B cell (primary cell): ENCODE data around the gene AGAP1. TPM values are rescaled to one million over a fixed set of nuclear protein-coding genes. Genes with fewer than 3 reads are reported as not detected.

Experiments
- ATAC-seq: fragments of 200-7000 bp; cut with Tn5 transposase; one replicate; pipeline ENCODE4 v1.10.0; 2021; ENCODE audit warnings: low read depth, mild to moderate bottlenecking, moderate number of reproducible peaks, moderate library complexity
- CTCF ChIA-PET: fragments of 350-600 bp; sonication (Branson Sonifier 250); formaldehyde crosslinking; loops from one replicate; lab custom pipeline; 2021; ENCODE audit warnings: antibody characterized with exemption, inconsistent platforms; lab: Charles Lee
- POLR2A ChIA-PET: fragments of 350-600 bp; sonication (Branson Sonifier 250); formaldehyde crosslinking; loops from one replicate; lab custom pipeline; 2021; ENCODE audit warnings: antibody characterized with exemption; lab: Charles Lee
- DNase-seq: peaks from one replicate; pipeline ENCODE4 v3.0.0; 2013
- H2AFZ ChIP-seq: 2 replicates; pipeline ENCODE4 v1.6.1; 2012; ENCODE audit warnings: mild to moderate bottlenecking, low read depth, low read length; ENCODE audit not compliant: insufficient read depth, poor library complexity, severe bottlenecking
- H3K27ac ChIP-seq, 2 donors: 1 replicate in 1 of 2; 2 replicates in 1 of 2; pipeline ENCODE4 v1.5.1; 2012 to 2013; ENCODE audit warnings: low read length in 2 of 2, mild to moderate bottlenecking in 2 of 2, moderate library complexity in 1 of 2
- H3K27me3 ChIP-seq, 4 experiments: fragments of 200-600 bp in 1 of 4; sonication (generic) in 1 of 4; replicated peaks in 1 of 4; 1 replicate in 2 of 4; 2 replicates in 2 of 4; pipeline versions ENCODE4 v1.6.1 to v1.7.0; 2013 to 2016; ENCODE audit warnings: low read length in 3 of 4, mild to moderate bottlenecking in 2 of 4, mixed read lengths in 1 of 4, moderate library complexity in 1 of 4; ENCODE audit not compliant: insufficient read depth in 4 of 4, control insufficient read depth in 3 of 4; ENCODE audit errors: control extremely low read depth in 1 of 4
- H3K36me3 ChIP-seq, 2 experiments: replicated peaks in 1 of 2; 1 replicate in 1 of 2; 2 replicates in 1 of 2; pipeline versions ENCODE4 v1.6.1 to v1.7.1; 2013; ENCODE audit warnings: low read length in 1 of 2; ENCODE audit not compliant: insufficient read depth in 2 of 2, control insufficient read depth in 1 of 2; ENCODE audit errors: control extremely low read depth in 1 of 2, extremely low read depth in 1 of 2
- H3K4me1 ChIP-seq, 2 donors: fragments of 200-600 bp in 1 of 2; sonication (generic) in 1 of 2; 1 replicate in 1 of 2; 2 replicates in 1 of 2; pipeline versions ENCODE4 v1.5.1 to v1.6.1; 2013 to 2017; ENCODE audit warnings: low read length in 2 of 2; ENCODE audit not compliant: control insufficient read depth in 2 of 2, insufficient read depth in 2 of 2
- H3K4me2 ChIP-seq: replicated peaks from 2 replicates; pipeline ENCODE3; 2012; ENCODE audit warnings: mild to moderate bottlenecking, low read depth, low read length; ENCODE audit not compliant: poor library complexity, severe bottlenecking
- H3K4me3 ChIP-seq, 5 experiments: fragments of 200-600 bp in 1 of 5; sonication (generic) in 1 of 5; 1 replicate in 3 of 5; 2 replicates in 2 of 5; pipeline versions ENCODE4 v1.5.1 to v1.7.0; 2011 to 2016; ENCODE audit warnings: low read length in 4 of 5, mild to moderate bottlenecking in 4 of 5, low read depth in 2 of 5, control low read depth in 1 of 5, moderate library complexity in 1 of 5; ENCODE audit not compliant: insufficient read depth in 1 of 5; ENCODE audit errors: control extremely low read depth in 1 of 5, extremely low read depth in 1 of 5
- H3K79me2 ChIP-seq: fragments of 200-600 bp; sonication (generic); one replicate; pipeline ENCODE4 v1.6.0; 2016; ENCODE audit warnings: low read length; ENCODE audit not compliant: control insufficient read depth, insufficient read depth
- H3K9ac ChIP-seq: fragments of 200-600 bp; sonication (generic); 2 replicates; pipeline ENCODE4 v1.6.1; 2017; ENCODE audit warnings: mild to moderate bottlenecking, low read length, moderate library complexity
- H3K9me3 ChIP-seq, 3 donors: one replicate each; pipeline versions ENCODE4 v1.6.1 to v1.7.1; 2013; ENCODE audit warnings: low read length in 2 of 3; ENCODE audit not compliant: control insufficient read depth in 2 of 3, insufficient read depth in 1 of 3; ENCODE audit errors: control extremely low read depth in 1 of 3
- H4K20me1 ChIP-seq: 2 replicates; pipeline ENCODE4 v1.6.0; 2012; ENCODE audit warnings: mild to moderate bottlenecking, low read length; ENCODE audit not compliant: insufficient read depth, control insufficient read depth, poor library complexity, severe bottlenecking
- H3K27ac Mint-ChIP-seq: one replicate; pipeline ENCODE4 v1.8.0; 2021; ENCODE audit warnings: mixed read lengths
- H3K27me3 Mint-ChIP-seq: one replicate; pipeline ENCODE4 v1.8.0; 2021; ENCODE audit warnings: mixed read lengths
- H3K4me1 Mint-ChIP-seq: one replicate; pipeline ENCODE4 v1.8.0; 2021; ENCODE audit warnings: mixed read lengths
- H3K4me3 Mint-ChIP-seq: one replicate; pipeline ENCODE4 v1.8.0; 2021; ENCODE audit warnings: mixed read lengths
- H3K9me3 Mint-ChIP-seq: one replicate; pipeline ENCODE4 v1.8.0; 2022; ENCODE audit warnings: mixed read lengths; ENCODE audit not compliant: insufficient read depth
- EZH2 ChIP-seq: IDR thresholded peaks from 2 replicates; pipeline ENCODE4 v1.6.1; 2012; ENCODE audit warnings: borderline replicate concordance, low read depth, mild to moderate bottlenecking, moderate library complexity, low read length; ENCODE audit not compliant: insufficient read depth, poor library complexity, severe bottlenecking
- WGBS: methylation state at CpG from one replicate; pipeline ENCODE4 v1.1.5; 2013; ENCODE audit warnings: missing lambda C conversion rate; ENCODE audit not compliant: insufficient coverage; 5-methylcytosine and 5-hydroxymethylcytosine counted together
- intact Hi-C: fragments of 100-400 bp; cut with micrococcal nuclease; formaldehyde crosslinking; loops from one replicate; pipeline ENCODE4 v1.10.0; 2022
- polyA plus RNA-seq: library from polyadenylated mRNA; depleted of rRNA; stranded (reverse); fragments of >200 nt; gene quantifications from 2 replicates; pipeline ENCODE4 v1.2.3, GENCODE V29; 2012
- total RNA-seq, 2 donors: library from RNA; stranded (reverse); fragments of 120-200 nt in 1 of 2; gene quantifications; 1 replicate in 1 of 2; 2 replicates in 1 of 2; pipeline versions ENCODE4 v1.2.3 to v1.2.4, GENCODE V29; 2013 to 2022
- TF ChIP-seq, protein P1 (sequence below): fragments of 200-600 bp; IDR thresholded peaks from one replicate; pipeline ENCODE4 v1.8.0; 2022; ENCODE audit warnings: antibody characterized with exemption, mild to moderate bottlenecking

AGAP1 gene
- total and polyA plus RNA-seq, 2 donors (not counting 1 experiment from before 2014, with no cell fraction given), result 0.01 TPM; not detected in 1

DNA sequence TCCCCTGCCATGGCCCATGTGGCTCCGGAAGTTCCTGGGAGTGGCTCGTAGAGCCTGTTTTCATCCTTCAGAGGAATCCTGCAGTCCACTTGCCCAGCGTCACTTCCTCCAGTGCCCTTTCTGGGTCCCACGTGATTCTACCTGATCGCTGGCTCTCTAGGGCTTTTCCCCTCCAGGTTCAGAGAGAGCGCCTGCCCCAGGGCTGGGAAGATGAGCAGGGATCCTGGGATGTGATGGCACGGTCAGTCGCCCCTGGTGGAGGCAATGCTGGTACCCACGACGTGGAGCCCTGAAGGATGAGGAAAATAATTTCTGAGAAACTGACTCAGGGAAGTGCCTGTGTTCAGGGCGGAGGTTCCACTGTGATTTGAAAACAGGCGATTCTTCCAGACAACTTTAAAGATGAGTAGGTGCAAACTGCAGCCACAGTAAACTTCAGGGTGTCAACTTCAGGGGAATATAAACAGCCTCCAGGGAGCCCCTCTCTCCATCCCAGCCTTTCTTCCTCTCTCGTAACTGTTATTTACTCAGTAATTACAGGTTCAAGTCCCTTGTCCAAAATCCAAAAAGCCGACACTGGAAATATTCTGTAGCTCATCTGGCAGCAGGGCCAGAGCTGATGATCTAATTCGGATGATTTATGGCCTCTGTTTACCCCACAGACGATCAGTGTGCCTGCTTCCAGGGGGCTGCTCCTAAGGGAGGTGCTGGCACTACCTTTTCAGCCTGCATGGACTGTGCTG is 105.9 kb downstream of the AGAP1 start:
- DNase-seq, result no peak
- WGBS, result 85% methylated on average over 16 of the region's 16 CpGs
- Histone ChIP-seq H3K4me3 (no peak overlapping the region), H3K36me3 (no peaks in the 10 kb centered on the region), H2AFZ (no peak overlapping the region), H3K4me2 (no peak overlapping the region), H3K9ac (no peak overlapping the region), H3K4me1 (no peaks in the 10 kb centered on the region), H3K79me2 (no peaks in the 10 kb centered on the region), H3K9me3 (peaks cover 0 to 16% (median 0%) of the 10 kb centered on the region in 3 donors), H3K27ac (no peak overlapping the region), H4K20me1 (no peaks in the 10 kb centered on the region), H3K27me3 (no peaks in the 10 kb centered on the region)
- H3K27me3 Mint-ChIP-seq, result peaks cover 9% of the 10 kb centered on the region
- POLR2A ChIA-PET, result no interaction called here
- no peak overlapping the region for H3K27ac Mint-ChIP-seq
- intact Hi-C loops, result no loop called here
- CTCF ChIA-PET, result no interaction called here
- no peak overlapping the region for H3K4me3 Mint-ChIP-seq
- no peak for TF ChIP-seq EZH2
- TF ChIP-seq, protein P1, sequence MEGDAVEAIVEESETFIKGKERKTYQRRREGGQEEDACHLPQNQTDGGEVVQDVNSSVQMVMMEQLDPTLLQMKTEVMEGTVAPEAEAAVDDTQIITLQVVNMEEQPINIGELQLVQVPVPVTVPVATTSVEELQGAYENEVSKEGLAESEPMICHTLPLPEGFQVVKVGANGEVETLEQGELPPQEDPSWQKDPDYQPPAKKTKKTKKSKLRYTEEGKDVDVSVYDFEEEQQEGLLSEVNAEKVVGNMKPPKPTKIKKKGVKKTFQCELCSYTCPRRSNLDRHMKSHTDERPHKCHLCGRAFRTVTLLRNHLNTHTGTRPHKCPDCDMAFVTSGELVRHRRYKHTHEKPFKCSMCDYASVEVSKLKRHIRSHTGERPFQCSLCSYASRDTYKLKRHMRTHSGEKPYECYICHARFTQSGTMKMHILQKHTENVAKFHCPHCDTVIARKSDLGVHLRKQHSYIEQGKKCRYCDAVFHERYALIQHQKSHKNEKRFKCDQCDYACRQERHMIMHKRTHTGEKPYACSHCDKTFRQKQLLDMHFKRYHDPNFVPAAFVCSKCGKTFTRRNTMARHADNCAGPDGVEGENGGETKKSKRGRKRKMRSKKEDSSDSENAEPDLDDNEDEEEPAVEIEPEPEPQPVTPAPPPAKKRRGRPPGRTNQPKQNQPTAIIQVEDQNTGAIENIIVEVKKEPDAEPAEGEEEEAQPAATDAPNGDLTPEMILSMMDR, result no peak
- H3K9me3 Mint-ChIP-seq, result peaks cover 4% of the 10 kb centered on the region
- ATAC-seq, result no peak
- H3K4me1 Mint-ChIP-seq, result no peaks in the 10 kb centered on the region

DNA sequence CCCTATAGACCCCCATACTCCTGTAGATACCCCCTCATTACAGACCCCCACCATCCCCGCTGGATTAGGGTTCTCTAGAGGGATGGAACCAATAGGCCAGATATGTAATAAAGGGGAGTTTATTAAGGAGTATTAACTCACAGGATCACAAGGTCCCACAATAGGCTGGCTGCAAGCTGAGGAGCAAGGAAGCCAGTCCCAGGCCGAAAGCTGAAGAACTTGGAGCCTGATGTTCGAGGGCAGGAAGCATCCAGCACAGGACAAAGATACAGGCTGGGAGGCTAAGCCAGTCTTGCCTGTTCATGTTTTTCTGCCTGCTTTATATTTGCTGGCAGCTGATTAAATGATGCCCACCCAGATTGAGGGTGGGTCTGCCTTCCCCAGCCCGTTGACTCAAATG is 106.6 kb downstream of the AGAP1 start:
- H3K4me1 Mint-ChIP-seq, result no peaks in the 10 kb centered on the region
- Histone ChIP-seq H3K4me1 (no peaks in the 10 kb centered on the region), H3K4me2 (no peak overlapping the region), H3K79me2 (no peaks in the 10 kb centered on the region), H2AFZ (no peak overlapping the region), H3K9ac (no peak overlapping the region), H3K4me3 (no peak overlapping the region), H4K20me1 (no peaks in the 10 kb centered on the region), H3K9me3 (peaks cover 0 to 19% (median 0%) of the 10 kb centered on the region in 3 donors), H3K27ac (no peak overlapping the region), H3K27me3 (no peaks in the 10 kb centered on the region), H3K36me3 (no peaks in the 10 kb centered on the region)
- no peak overlapping the region for H3K27ac Mint-ChIP-seq
- no peak for ATAC-seq
- WGBS, result 85% methylated on average over 3 of the region's 4 CpGs
- H3K4me3 Mint-ChIP-seq, result no peak overlapping the region
- POLR2A ChIA-PET, result no interaction called here
- DNase-seq, result no peak
- CTCF ChIA-PET, result no interaction called here
- peaks cover 9% of the 10 kb centered on the region for H3K27me3 Mint-ChIP-seq
- H3K9me3 Mint-ChIP-seq, result peaks cover 4% of the 10 kb centered on the region
- no peak for TF ChIP-seq EZH2
- TF ChIP-seq, protein P1, result no peak
- intact Hi-C loops, result no loop called here
